Right lobe of liver (tissue), 4 donors: Measurements from ENCODE around the gene SH3BGRL2.

Experiments used
- POLR2A ChIP-seq: fragments of 450-650 bp; IDR thresholded peaks from one replicate; pipeline ENCODE4 v1.6.1; 2017; ENCODE audit warnings: antibody characterized with exemption, mild to moderate bottlenecking
- TF ChIP-seq, protein P1 (sequence below), 4 donors: fragments of 200-600 bp in 3 of 4; fragments of 450-650 bp in 1 of 4; IDR thresholded peaks; one replicate each; pipeline versions ENCODE4 v1.5.1 to v1.8.0; 2016 to 2022; ENCODE audit warnings: antibody characterized with exemption in 4 of 4, mild to moderate bottlenecking in 2 of 4
- donor health status: DM: no; HTN: no; CAD: no.
- donor health status: DM: no; HTN: no; CAD: no.
- donor health status: DM: no; HTN: yes; CAD: no.

DNA sequence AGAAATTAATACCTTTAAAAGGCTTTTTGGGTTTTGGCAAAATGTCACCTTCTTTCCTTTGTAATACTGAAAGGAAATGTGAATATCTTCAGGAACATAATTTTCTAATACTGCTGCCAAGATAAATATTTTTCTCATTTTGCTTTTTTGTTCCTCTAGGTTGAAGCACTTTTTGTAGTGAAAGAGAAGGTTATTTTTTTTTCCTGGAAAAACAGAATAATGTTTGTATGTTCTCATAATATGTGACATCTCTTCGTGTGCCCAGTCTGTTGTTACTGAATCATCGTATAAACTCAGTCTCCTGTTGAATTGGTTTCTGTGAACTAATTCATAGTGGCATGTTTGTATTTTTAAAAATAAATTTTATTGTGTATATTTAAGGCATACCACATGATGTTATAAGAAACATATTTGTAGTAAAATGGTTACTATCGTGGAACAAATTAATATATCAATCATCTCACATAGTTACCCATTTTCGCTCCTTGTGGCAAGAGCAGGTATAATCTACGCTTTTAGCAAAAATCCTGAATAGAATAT, 74.4 kb downstream of the SH3BGRL2 start:
- TF ChIP-seq, protein P1, sequence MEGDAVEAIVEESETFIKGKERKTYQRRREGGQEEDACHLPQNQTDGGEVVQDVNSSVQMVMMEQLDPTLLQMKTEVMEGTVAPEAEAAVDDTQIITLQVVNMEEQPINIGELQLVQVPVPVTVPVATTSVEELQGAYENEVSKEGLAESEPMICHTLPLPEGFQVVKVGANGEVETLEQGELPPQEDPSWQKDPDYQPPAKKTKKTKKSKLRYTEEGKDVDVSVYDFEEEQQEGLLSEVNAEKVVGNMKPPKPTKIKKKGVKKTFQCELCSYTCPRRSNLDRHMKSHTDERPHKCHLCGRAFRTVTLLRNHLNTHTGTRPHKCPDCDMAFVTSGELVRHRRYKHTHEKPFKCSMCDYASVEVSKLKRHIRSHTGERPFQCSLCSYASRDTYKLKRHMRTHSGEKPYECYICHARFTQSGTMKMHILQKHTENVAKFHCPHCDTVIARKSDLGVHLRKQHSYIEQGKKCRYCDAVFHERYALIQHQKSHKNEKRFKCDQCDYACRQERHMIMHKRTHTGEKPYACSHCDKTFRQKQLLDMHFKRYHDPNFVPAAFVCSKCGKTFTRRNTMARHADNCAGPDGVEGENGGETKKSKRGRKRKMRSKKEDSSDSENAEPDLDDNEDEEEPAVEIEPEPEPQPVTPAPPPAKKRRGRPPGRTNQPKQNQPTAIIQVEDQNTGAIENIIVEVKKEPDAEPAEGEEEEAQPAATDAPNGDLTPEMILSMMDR (IDR thresholded peaks at IDR 0.05): no peak
- no peak for TF ChIP-seq POLR2A
